H1 (cell line): ENCODE measurements around the gene ZBTB46. TPM values are rescaled to one million over a fixed set of nuclear protein-coding genes. Genes with fewer than 3 reads are reported as not detected.
A peak's percentile ranks its signal among the peaks of the same experiment; 100 is the strongest.

Source experiments
- CTCF ChIA-PET: fragments of 300-600 bp; sonication (Branson Sonifier 250); formaldehyde crosslinking; loops from one replicate; lab custom pipeline; 2021; ENCODE audit not compliant: partially characterized antibody; lab: Charles Lee
- POLR2A ChIA-PET: fragments of 300-600 bp; sonication (Branson Sonifier 250); formaldehyde crosslinking; loops from one replicate; lab custom pipeline; 2021; ENCODE audit warnings: inconsistent platforms; ENCODE audit not compliant: partially characterized antibody; lab: Charles Lee
- DNase-seq, 2 experiments: peaks; one replicate each; pipeline versions ENCODE4 v3.0.0 to v3.0.0-alpha.2; 2010 to 2022; ENCODE audit warnings: low spot score in 2 of 2, low read depth in 1 of 2, mixed read lengths in 1 of 2
- FAIRE-seq: peaks from 2 replicates; lab custom pipeline; 2011; peaks lifted over from hg19 to GRCh38; lab: Jason Lieb, UNC
- H2AFZ ChIP-seq: 2 replicates; pipeline ENCODE4 v1.8.1; 2012; ENCODE audit warnings: low read length, inconsistent platforms
- H2AK5ac ChIP-seq: 2 replicates; pipeline ENCODE4 v1.6.1; 2013; ENCODE audit warnings: low read depth, low read length
- H2BK120ac ChIP-seq: replicated peaks from 2 replicates; pipeline ENCODE3; 2013; ENCODE audit warnings: low read depth, low read length, inconsistent platforms
- H2BK12ac ChIP-seq: 2 replicates; pipeline ENCODE4 v1.6.1; 2013; ENCODE audit warnings: low read depth, low read length
- H2BK15ac ChIP-seq: 2 replicates; pipeline ENCODE4 v1.6.1; 2013; ENCODE audit warnings: low read length
- H2BK20ac ChIP-seq: 2 replicates; pipeline ENCODE4 v1.6.1; 2013; ENCODE audit warnings: low read length
- H2BK5ac ChIP-seq: 2 replicates; pipeline ENCODE4 v1.6.1; 2013; ENCODE audit warnings: low read depth, low read length
- H3K14ac ChIP-seq: 2 replicates; pipeline ENCODE4 v1.6.1; 2013; ENCODE audit warnings: inconsistent platforms; ENCODE audit not compliant: insufficient read length
- H3K18ac ChIP-seq: 2 replicates; pipeline ENCODE4 v1.6.1; 2013; ENCODE audit warnings: low read length; ENCODE audit errors: extremely low read depth
- H3K23ac ChIP-seq: 2 replicates; pipeline ENCODE4 v1.6.1; 2013; ENCODE audit warnings: inconsistent platforms; ENCODE audit not compliant: insufficient read length
- H3K23me2 ChIP-seq: 2 replicates; pipeline ENCODE4 v1.6.1; 2013; ENCODE audit warnings: low read depth, low read length
- H3K27ac ChIP-seq: 2 replicates; pipeline ENCODE4 v1.6.1; 2011; ENCODE audit warnings: low read depth, low read length, inconsistent platforms
- H3K27me3 ChIP-seq, 4 experiments: replicated peaks in 1 of 4; 1 replicate in 1 of 4; 2 replicates in 3 of 4; pipeline versions ENCODE4 v1.6.1 to v1.8.1; 2011 to 2013; ENCODE audit warnings: low read length in 3 of 4, mild to moderate bottlenecking in 3 of 4, inconsistent platforms in 2 of 4, mixed read lengths in 2 of 4, moderate library complexity in 1 of 4; ENCODE audit not compliant: control insufficient read depth in 3 of 4, insufficient read depth in 3 of 4; ENCODE audit errors: extremely low read depth in 1 of 4
- H3K36me3 ChIP-seq, 4 experiments: 2 replicates each; pipeline versions ENCODE4 v1.6.1 to v1.8.1; 2011 to 2013; ENCODE audit warnings: mild to moderate bottlenecking in 4 of 4, low read length in 3 of 4, moderate library complexity in 2 of 4, control low read depth in 1 of 4, inconsistent platforms in 1 of 4; ENCODE audit not compliant: insufficient read depth in 4 of 4, control insufficient read depth in 2 of 4
- H3K4ac ChIP-seq: replicated peaks from 2 replicates; pipeline ENCODE3; 2013; ENCODE audit warnings: low read length, low read depth, mixed read lengths, inconsistent platforms; ENCODE audit not compliant: insufficient read length
- H3K4me1 ChIP-seq, 4 experiments: replicated peaks in 1 of 4; 1 replicate in 1 of 4; 2 replicates in 3 of 4; pipeline versions ENCODE4 v1.6.1 to v1.8.1; 2011 to 2013; ENCODE audit warnings: low read length in 3 of 4, inconsistent platforms in 2 of 4, mixed read lengths in 1 of 4; ENCODE audit not compliant: insufficient read depth in 4 of 4, control insufficient read depth in 3 of 4
- H3K4me2 ChIP-seq, 2 experiments: 2 replicates each; pipeline versions ENCODE4 v1.6.1 to v1.8.1; 2011 to 2013; ENCODE audit warnings: low read depth in 2 of 2, low read length in 2 of 2, control low read depth in 1 of 2, inconsistent platforms in 1 of 2, mild to moderate bottlenecking in 1 of 2; ENCODE audit not compliant: insufficient read depth in 1 of 2
- H3K4me3 ChIP-seq, 4 experiments: fragments of 200-600, 300-600 bp in 1 of 4; sonication (generic), shearing (Covaris generic), sonication (Bioruptor Twin) in 1 of 4; 2 replicates each; pipeline versions ENCODE4 v1.5.1 to v1.8.1; 2011 to 2016; ENCODE audit warnings: low read length in 4 of 4, low read depth in 3 of 4, control low read depth in 2 of 4, inconsistent platforms in 2 of 4, mild to moderate bottlenecking in 2 of 4, mixed read lengths in 1 of 4, moderate library complexity in 1 of 4; ENCODE audit not compliant: insufficient read depth in 2 of 4; ENCODE audit errors: extremely low read depth in 1 of 4
- H3K56ac ChIP-seq: replicated peaks from 2 replicates; pipeline ENCODE3; 2013; ENCODE audit warnings: low read depth, mild to moderate bottlenecking, mixed read lengths, low read length, inconsistent platforms; ENCODE audit not compliant: insufficient read length
- H3K79me1 ChIP-seq: 2 replicates; pipeline ENCODE4 v1.6.1; 2013; ENCODE audit warnings: low read depth, low read length, control low read depth
- H3K79me2 ChIP-seq, 2 experiments: 2 replicates each; pipeline versions ENCODE4 v1.6.1 to v1.8.1; 2012 to 2013; ENCODE audit warnings: low read length in 2 of 2, mild to moderate bottlenecking in 2 of 2, inconsistent platforms in 1 of 2; ENCODE audit not compliant: insufficient read depth in 2 of 2, control insufficient read depth in 1 of 2
- H3K9ac ChIP-seq, 4 experiments: replicated peaks in 1 of 4; 1 replicate in 1 of 4; 2 replicates in 3 of 4; pipeline versions ENCODE4 v1.6.1 to v1.8.1; 2011 to 2013; ENCODE audit warnings: low read depth in 3 of 4, low read length in 3 of 4, control low read depth in 2 of 4, mild to moderate bottlenecking in 2 of 4, moderate library complexity in 2 of 4, inconsistent platforms in 1 of 4; ENCODE audit errors: extremely low read depth in 1 of 4
- H3K9me3 ChIP-seq, 2 experiments: 2 replicates each; pipeline versions ENCODE4 v1.6.1 to v1.8.1; 2012 to 2013; ENCODE audit warnings: mild to moderate bottlenecking in 2 of 2, moderate library complexity in 2 of 2, control low read depth in 1 of 2, inconsistent platforms in 1 of 2, low read depth in 1 of 2, low read length in 1 of 2, mixed read lengths in 1 of 2; ENCODE audit not compliant: insufficient read depth in 2 of 2
- H4K20me1 ChIP-seq, 2 experiments: replicated peaks in 1 of 2; 2 replicates each; pipeline versions ENCODE3 to v1.8.1; 2011 to 2013; ENCODE audit warnings: inconsistent platforms in 2 of 2, low read length in 2 of 2, mild to moderate bottlenecking in 1 of 2; ENCODE audit not compliant: insufficient read depth in 2 of 2, control insufficient read depth in 1 of 2
- H4K5ac ChIP-seq: 2 replicates; pipeline ENCODE4 v1.6.1; 2013; ENCODE audit warnings: low read length, low read depth, mixed read lengths, inconsistent platforms; ENCODE audit not compliant: insufficient read length
- H4K8ac ChIP-seq: 2 replicates; pipeline ENCODE4 v1.8.0; 2013; ENCODE audit warnings: mild to moderate bottlenecking, moderate library complexity, low read length, inconsistent platforms; ENCODE audit not compliant: insufficient read depth; ENCODE audit errors: extremely low read depth
- H4K91ac ChIP-seq: replicated peaks from 2 replicates; pipeline ENCODE3; 2013; ENCODE audit warnings: low read length, mixed read lengths, inconsistent platforms; ENCODE audit not compliant: insufficient read length
- CEBPB ChIP-seq: IDR thresholded peaks from 2 replicates; pipeline ENCODE4 v1.6.1; 2012; ENCODE audit warnings: low read depth, low read length
- CTCF ChIP-seq, 3 experiments: IDR thresholded peaks; 1 replicate in 2 of 3; 2 replicates in 1 of 3; pipeline versions ENCODE4 v1.5.1 to v1.6.1; 2011; ENCODE audit warnings: low read length in 3 of 3, mild to moderate bottlenecking in 3 of 3, inconsistent platforms in 2 of 3, low read depth in 1 of 3, moderate library complexity in 1 of 3; ENCODE audit not compliant: insufficient read depth in 1 of 3; ENCODE audit errors: control extremely low read depth in 1 of 3
- E2F6 ChIP-seq: IDR thresholded peaks from 2 replicates; pipeline ENCODE4 v1.6.1; 2012; ENCODE audit warnings: inconsistent platforms
- JUND ChIP-seq: IDR thresholded peaks from 2 replicates; pipeline ENCODE4 v1.6.1; 2011; ENCODE audit warnings: mild to moderate bottlenecking, improper control_type of control experiment, low read length
- KDM1A ChIP-seq: fragments of 200-600, 300-600 bp; sonication (generic); IDR thresholded peaks from 2 replicates; pipeline ENCODE4 v1.7.1; 2016; ENCODE audit warnings: mild to moderate bottlenecking, low read length, borderline replicate concordance
- RNF2 ChIP-seq: fragments of 200-900, 300-1000 bp; sonication (generic); IDR thresholded peaks from 2 replicates; pipeline ENCODE4 v1.7.1; 2016; ENCODE audit warnings: borderline replicate concordance, low read depth, mild to moderate bottlenecking, antibody characterized with exemption, low read length; ENCODE audit not compliant: poor library complexity, severe bottlenecking; ENCODE audit errors: missing control alignments
- SIX5 ChIP-seq: IDR thresholded peaks from 2 replicates; pipeline ENCODE4 v1.6.1; 2011; ENCODE audit warnings: mild to moderate bottlenecking, low read depth, low read length
- SP1 ChIP-seq: IDR thresholded peaks from 2 replicates; pipeline ENCODE4 v1.6.1; 2011; ENCODE audit warnings: low read depth, low read length
- ZNF274 ChIP-seq: IDR thresholded peaks from 2 replicates; pipeline ENCODE4 v1.7.0; 2012; ENCODE audit warnings: low read length, borderline replicate concordance; ENCODE audit errors: extremely low read depth
- WGBS, 2 experiments: shearing (Covaris generic) in 1 of 2; methylation state at CpG; one replicate each; pipeline versions ENCODE4 v1.1.6 to v1.1.7; 2013 to 2015; ENCODE audit warnings: low lambda C conversion rate in 2 of 2, mixed read lengths in 2 of 2, inconsistent platforms in 1 of 2, low coverage in 1 of 2, missing lambda C conversion rate in 1 of 2; ENCODE audit not compliant: insufficient replicate concordance in 2 of 2, insufficient coverage in 1 of 2, insufficient read length in 1 of 2; ENCODE audit errors: extremely low coverage in 1 of 2, missing lambda C conversion rate in 1 of 2; 5-methylcytosine and 5-hydroxymethylcytosine counted together
- polyA plus RNA-seq, 7 experiments: library from polyadenylated mRNA; depleted of rRNA in 3 of 7; stranded (reverse) in 5 of 7; unstranded in 2 of 7; fragments of >200 nt in 5 of 7; fragments of 200-250 nt in 2 of 7; gene quantifications; 1 replicate in 5 of 7; 2 replicates in 1 of 7; 4 replicates in 1 of 7; pipeline versions ENCODE4 v1.2.1 to v1.2.3, GENCODE V29; 2011 to 2013; ENCODE audit warnings: missing spikeins in 2 of 7, mixed read lengths in 2 of 7
- total RNA-seq: library from RNA; stranded (reverse); fragmentation: NEBNext Ultra II Directional; extraction: Animal tissue kit (Norgen Biotek cat#: 25700); gene quantifications from 2 replicates; pipeline ENCODE4 v1.2.1, GENCODE V29; 2021

The ZBTB46 gene
- total and polyA plus RNA-seq, 2 of the 8 experiments (the other 6 are each of a cell fraction or from before 2014, with no cell fraction given), result 6.4 to 22.4 TPM

- Histone ChIP-seq H3K4me2 (no peak overlapping the region), H3K56ac (no peak overlapping the region), H3K36me3 (no peaks in the 10 kb centered on the region), H4K20me1 (peaks cover 0 to 19% of the 10 kb centered on the region in 2 experiments), H3K79me1 (peaks cover 28% of the 10 kb centered on the region), H3K4ac (no peak overlapping the region), H2BK120ac (no peak overlapping the region), H2BK20ac (no peak overlapping the region), H3K4me1 (peaks cover 0 to 4% (median 1%) of the 10 kb centered on the region in 4 experiments; a peak in 4 of 7 replicates), H3K27ac (no peak overlapping the region), H3K4me3 (no peak overlapping the region), H3K14ac (no peak overlapping the region), H4K91ac (no peak overlapping the region), H3K23me2 (no peaks in the 10 kb centered on the region), H3K18ac (no peak overlapping the region), H2AFZ (no peak overlapping the region), H2AK5ac (no peak overlapping the region), H3K9ac (no peak overlapping the region; a peak in 1 of 7 replicates), H2BK12ac (no peak overlapping the region), H3K27me3 (no peaks in the 10 kb centered on the region), H2BK15ac (no peak overlapping the region), H3K79me2 (peaks cover 0 to 40% of the 10 kb centered on the region in 2 experiments; a peak in 3 of 4 replicates), H4K5ac (no peak overlapping the region), H3K9me3 (no peaks in the 10 kb centered on the region; a peak in 1 of 4 replicates), H3K23ac (no peak overlapping the region), H4K8ac (no peak overlapping the region), H2BK5ac (peak overlapping the region; percentile 35; the same call in 1 of the 2 replicates)
- ChIA-PET CTCF (no interaction called here), POLR2A (interaction anchor here (0.6 kb wide), 1 partner anchor 112 kb away, joined by 3 read pairs; no protein-coding TSS in a partner anchor)
- 90% methylated on average over 8 of the region's 8 CpGs; no CpG with 5 or more reads in 1 of the 2 experiments for WGBS, 2 experiments
- DNase-seq (no peak), FAIRE-seq (no peak)
- TF ChIP-seq SP1, result no peak
- no peak for TF ChIP-seq E2F6
- no peak for TF ChIP-seq SIX5
- no peak for TF ChIP-seq ZNF274
- TF ChIP-seq KDM1A, result no peak
- no peak for TF ChIP-seq CEBPB
- no peak for TF ChIP-seq CTCF (IDR thresholded peaks at IDR 0.05; ENCODE audit: control extremely low read depth in 1 of 3, insufficient read depth in 1 of 3, low read depth in 1 of 3, low read length in 3 of 3)
- TF ChIP-seq RNF2, result no peak
- no peak for TF ChIP-seq JUND
Measured at GRCh38 chr20:63814891-63815614, 16.0 kb downstream of the ZBTB46 start.
